Activated CD8-positive, alpha-beta T cell treated with anti-CD3 and anti-CD28 coated beads, Interleukin-2, amount 10 ng/mL, durations not matched to agents 7 days and 5 days (primary cell): ENCODE results near the gene MICAL2. TPM values are rescaled to one million over a fixed set of nuclear protein-coding genes. Genes with fewer than 3 reads are reported as not detected.

Source experiments
- ATAC-seq: fragments of 150-1000 bp; cut with Tn5 transposase; one replicate; pipeline ENCODE4 v1.10.0; 2021; ENCODE audit warnings: moderate library complexity
- CTCF ChIA-PET: fragments of 350-600 bp; sonication (Branson Sonifier 250); formaldehyde crosslinking; loops from one replicate; lab custom pipeline; 2021; ENCODE audit warnings: antibody characterized with exemption; lab: Charles Lee
- POLR2A ChIA-PET: fragments of 350-600 bp; sonication (Branson Sonifier 250); formaldehyde crosslinking; loops from one replicate; lab custom pipeline; 2021; ENCODE audit warnings: antibody characterized with exemption; lab: Charles Lee
- DNase-seq: peaks from one replicate; pipeline ENCODE4 v3.0.0-alpha.2; 2020
- H3K27ac Mint-ChIP-seq: one replicate; pipeline ENCODE4 v1.8.0; 2021; ENCODE audit warnings: mild to moderate bottlenecking, mixed read lengths
- H3K27me3 Mint-ChIP-seq: one replicate; pipeline ENCODE4 v1.8.0; 2021; ENCODE audit warnings: low read depth, mixed read lengths
- H3K36me3 Mint-ChIP-seq: one replicate; pipeline ENCODE4 v1.8.0; 2021; ENCODE audit warnings: low read depth, mixed read lengths
- H3K4me1 Mint-ChIP-seq: one replicate; pipeline ENCODE4 v1.8.0; 2021; ENCODE audit warnings: low read depth, mixed read lengths
- H3K4me3 Mint-ChIP-seq: one replicate; pipeline ENCODE4 v1.8.0; 2021; ENCODE audit warnings: mild to moderate bottlenecking, mixed read lengths
- H3K9me3 Mint-ChIP-seq: one replicate; pipeline ENCODE4 v1.8.0; 2022; ENCODE audit warnings: mixed read lengths; ENCODE audit not compliant: insufficient read depth
- total RNA-seq, 2 experiments: library from RNA; stranded (reverse); gene quantifications; one replicate each; pipeline ENCODE4 v1.2.3, GENCODE V29; 2021

Gene MICAL2
- total RNA-seq, 2 experiments from 2014 or later: 34.9 to 37.5 TPM

DNA sequence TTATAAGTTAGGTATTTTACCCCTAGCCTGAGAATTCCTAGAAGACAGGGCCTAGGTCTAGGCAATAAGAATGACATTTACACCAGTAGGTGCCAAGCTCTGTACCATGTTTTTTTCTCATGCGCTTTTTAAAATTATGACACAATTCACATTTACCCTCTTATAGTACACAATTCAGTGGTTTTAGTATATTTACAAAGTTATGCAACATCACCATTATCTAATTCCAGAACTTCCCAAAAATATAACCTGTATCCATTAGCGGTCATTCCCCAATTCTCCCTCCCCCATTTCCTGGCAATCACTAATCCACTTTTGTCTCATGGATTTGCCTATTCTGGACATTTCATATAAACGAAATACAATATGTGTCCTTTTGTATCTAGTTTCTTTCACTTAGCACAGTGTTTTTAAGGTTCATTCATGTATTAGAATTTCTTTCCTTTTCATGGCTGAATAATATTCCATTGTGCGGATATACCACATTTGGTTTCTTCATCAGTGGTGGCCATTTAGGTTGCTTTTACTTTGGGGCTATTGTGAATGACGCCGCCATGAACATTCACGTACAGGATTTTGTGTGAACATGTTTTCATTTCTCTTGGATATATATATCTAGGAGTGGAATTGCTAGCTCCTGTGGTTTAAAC is 92.4 kb downstream of the MICAL2 start:
- CTCF ChIA-PET: interaction anchor here (1.2 to 1.7 kb wide), 3 partner anchors 10 to 79 kb away, joined by 3 to 6 read pairs (median 4); no protein-coding TSS in a partner anchor
- POLR2A ChIA-PET: interaction anchor here (0.8 kb wide), 1 partner anchor 93 kb away, joined by 3 read pairs; no protein-coding TSS in a partner anchor
- H3K4me1 Mint-ChIP-seq: peaks cover 44% of the 10 kb centered on the region

DNA sequence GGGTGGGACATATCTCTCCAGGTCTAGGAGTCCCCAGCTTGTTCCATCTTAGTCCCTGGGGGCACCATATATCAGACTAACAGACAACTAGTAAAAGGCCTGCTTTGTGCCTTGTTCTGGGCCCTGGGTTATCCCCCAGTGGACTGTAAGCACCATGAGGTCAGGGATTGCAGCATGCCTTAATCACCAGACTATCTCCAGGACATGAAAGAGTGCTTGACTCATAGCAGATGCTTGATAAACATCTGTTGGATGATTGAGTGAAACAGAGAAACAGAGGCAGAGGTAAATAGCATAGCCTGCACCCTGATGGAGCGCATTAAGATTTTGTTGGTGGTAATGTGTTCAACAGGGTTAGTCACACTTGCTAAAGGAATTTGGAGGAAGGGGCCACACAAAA is 94.1 kb downstream of the MICAL2 start:
- peaks cover 58% of the 10 kb centered on the region for H3K36me3 Mint-ChIP-seq
- H3K4me3 Mint-ChIP-seq: no peak overlapping the region
- CTCF ChIA-PET: interaction anchor here (1.7 kb wide), 1 partner anchor 116 kb away, joined by 4 read pairs; no protein-coding TSS in a partner anchor
- peaks cover 32% of the 10 kb centered on the region for H3K4me1 Mint-ChIP-seq
- H3K9me3 Mint-ChIP-seq: no peaks in the 10 kb centered on the region
- no peak for DNase-seq
- no peaks in the 10 kb centered on the region for H3K27me3 Mint-ChIP-seq
- POLR2A ChIA-PET: interaction anchor here (1.3 kb wide), 1 partner anchor 117 kb away, joined by 3 read pairs; no protein-coding TSS in a partner anchor
- H3K27ac Mint-ChIP-seq: no peak overlapping the region
- ATAC-seq: no peak

More for the DNA sequence above, 92.4 kb downstream of the MICAL2 start:
- Mint-ChIP-seq H3K9me3 (no peaks in the 10 kb centered on the region), H3K27ac (no peak overlapping the region), H3K27me3 (no peaks in the 10 kb centered on the region), H3K36me3 (peaks cover 48% of the 10 kb centered on the region), H3K4me3 (no peak overlapping the region)
- DNase-seq (no peak), ATAC-seq (no peak)

DNA sequence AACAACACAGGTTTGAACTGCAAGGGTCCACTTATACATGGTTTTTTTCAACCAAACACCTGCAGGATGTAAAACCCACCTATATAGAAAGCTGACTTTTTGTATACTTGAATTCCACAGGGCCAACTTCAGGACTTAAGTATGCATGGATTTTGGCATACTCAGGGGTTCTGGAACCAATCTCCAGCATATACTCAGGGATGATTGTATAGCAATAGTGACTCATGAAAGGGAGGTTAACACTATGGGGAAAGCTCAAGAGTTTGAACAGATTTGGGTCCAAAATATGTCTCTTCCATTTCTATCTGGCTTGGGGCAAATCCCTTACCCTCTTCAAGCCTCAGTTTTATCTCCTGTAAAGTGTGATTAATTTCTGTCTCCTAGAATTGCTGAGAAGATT is 94.9 kb downstream of the MICAL2 start:
- peaks cover 25% of the 10 kb centered on the region for H3K4me1 Mint-ChIP-seq
- peaks cover 64% of the 10 kb centered on the region for H3K36me3 Mint-ChIP-seq
- H3K9me3 Mint-ChIP-seq: no peaks in the 10 kb centered on the region
- H3K4me3 Mint-ChIP-seq: no peak overlapping the region
- no peak overlapping the region for H3K27ac Mint-ChIP-seq
- DNase-seq (no peak), ATAC-seq (no peak)
- ChIA-PET POLR2A (interaction anchor here (0.8 to 1.3 kb wide), 3 partner anchors 10 to 118 kb away, joined by 3 to 4 read pairs (median 4); no protein-coding TSS in a partner anchor), CTCF (interaction anchor here (1.7 to 2.1 kb wide), 2 partner anchors 31 to 117 kb away, joined by 4 to 6 read pairs; no protein-coding TSS in a partner anchor)
- no peaks in the 10 kb centered on the region for H3K27me3 Mint-ChIP-seq

DNA sequence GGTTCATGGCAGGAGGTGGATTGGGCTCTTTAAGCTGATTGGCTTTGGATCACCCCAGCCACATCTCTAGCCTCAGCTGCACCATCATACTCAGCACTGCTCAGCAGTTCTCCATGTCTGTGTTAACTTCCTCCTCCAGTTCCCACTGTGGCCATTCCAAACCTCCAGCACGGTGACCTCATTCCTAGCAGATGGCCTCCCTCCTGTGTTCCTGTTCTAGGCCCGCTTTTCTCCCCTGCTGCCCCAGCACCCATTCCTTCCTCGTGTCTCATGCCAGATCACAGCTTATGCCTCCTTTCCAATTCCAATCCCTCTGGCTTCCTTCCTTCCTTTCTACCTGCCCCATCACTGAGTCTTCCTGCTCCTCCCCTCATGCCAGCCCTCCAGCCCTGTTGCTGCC is 96.1 kb downstream of the MICAL2 start:
- peaks cover 14% of the 10 kb centered on the region for H3K4me1 Mint-ChIP-seq
- DNase-seq: no peak
- ChIA-PET CTCF (interaction anchor here (2.1 kb wide), 1 partner anchor 30 kb away, joined by 6 read pairs; no protein-coding TSS in a partner anchor), POLR2A (interaction anchor here (0.7 kb wide), 1 partner anchor 57 kb away, joined by 3 read pairs; no protein-coding TSS in a partner anchor)
- H3K9me3 Mint-ChIP-seq: no peaks in the 10 kb centered on the region
- H3K4me3 Mint-ChIP-seq: no peak overlapping the region
- H3K36me3 Mint-ChIP-seq: peaks cover 67% of the 10 kb centered on the region
- no peak for ATAC-seq
- no peaks in the 10 kb centered on the region for H3K27me3 Mint-ChIP-seq
- no peak overlapping the region for H3K27ac Mint-ChIP-seq

DNA sequence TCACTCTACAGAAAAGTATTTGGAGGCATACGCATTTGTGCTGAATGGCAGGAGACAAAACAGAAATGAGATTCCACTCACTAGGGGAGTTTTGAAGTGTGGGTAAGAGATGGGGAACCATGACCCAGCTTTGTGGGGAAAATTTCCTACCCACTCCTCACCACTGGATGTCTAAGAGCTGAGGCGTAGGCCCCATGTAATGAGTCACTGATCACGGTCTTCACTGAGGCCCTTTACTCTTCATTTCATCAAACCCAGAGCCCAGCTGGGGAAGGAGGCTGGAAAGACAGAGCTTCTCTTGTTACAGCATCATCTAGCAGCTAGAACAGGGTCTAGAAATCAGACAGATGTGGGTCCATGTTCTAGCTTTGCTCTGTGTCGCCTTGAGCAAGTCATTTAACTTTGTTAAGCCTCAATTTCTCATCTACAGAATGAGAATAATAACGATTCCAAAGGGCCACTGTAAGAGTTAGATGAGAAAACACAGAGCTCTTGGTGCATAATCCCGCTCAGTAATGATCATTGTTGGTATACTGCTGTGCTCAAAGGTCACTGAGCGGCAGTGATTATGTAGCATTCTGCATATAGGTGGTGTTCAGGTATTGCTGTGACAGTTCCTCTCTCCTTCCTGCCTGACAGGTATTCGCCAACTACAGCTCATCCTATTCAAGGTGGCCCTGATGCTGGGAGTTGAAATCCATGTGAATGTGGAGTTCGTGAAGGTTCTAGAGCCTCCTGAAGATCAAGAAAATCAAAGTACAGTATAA is 97.2 kb downstream of the MICAL2 start:
- Mint-ChIP-seq H3K9me3 (no peaks in the 10 kb centered on the region), H3K36me3 (peaks cover 67% of the 10 kb centered on the region)

DNA sequence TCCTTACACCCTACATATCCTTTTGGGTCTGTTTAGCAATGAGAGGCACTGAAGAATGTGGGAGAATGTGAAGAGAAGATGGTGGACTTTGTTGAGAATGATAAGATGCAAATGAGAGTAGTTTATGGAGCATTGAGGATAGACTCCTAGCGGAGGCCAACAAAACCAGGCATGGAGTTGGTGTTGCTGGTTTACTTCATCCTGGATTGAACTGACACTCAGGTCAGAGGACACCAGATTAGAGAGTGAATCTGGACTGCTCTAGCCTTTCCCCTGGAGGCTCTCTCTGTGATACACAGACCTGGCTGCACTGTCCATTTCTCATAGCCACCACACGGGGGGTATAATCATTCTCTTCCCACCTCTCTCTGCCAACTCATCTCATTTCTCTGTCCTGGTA is 98.7 kb downstream of the MICAL2 start:
- H3K27ac Mint-ChIP-seq: no peak overlapping the region
- ATAC-seq: no peak

More for the DNA sequence above, 97.2 kb downstream of the MICAL2 start:
- Mint-ChIP-seq H3K27ac (no peak overlapping the region), H3K27me3 (no peaks in the 10 kb centered on the region), H3K4me3 (no peak overlapping the region), H3K4me1 (peaks cover 14% of the 10 kb centered on the region)
- ATAC-seq (no peak), DNase-seq (no peak)
- ChIA-PET CTCF (interaction anchor here (1.0 to 4.1 kb wide), 4 partner anchors 8 to 160 kb away, joined by 3 to 18 read pairs (median 3); no protein-coding TSS in a partner anchor), POLR2A (interaction anchor here (1.3 to 1.4 kb wide), 2 partner anchors 17 to 97 kb away, joined by 4 read pairs; partner anchors contain the start of gene MICAL2)

DNA sequence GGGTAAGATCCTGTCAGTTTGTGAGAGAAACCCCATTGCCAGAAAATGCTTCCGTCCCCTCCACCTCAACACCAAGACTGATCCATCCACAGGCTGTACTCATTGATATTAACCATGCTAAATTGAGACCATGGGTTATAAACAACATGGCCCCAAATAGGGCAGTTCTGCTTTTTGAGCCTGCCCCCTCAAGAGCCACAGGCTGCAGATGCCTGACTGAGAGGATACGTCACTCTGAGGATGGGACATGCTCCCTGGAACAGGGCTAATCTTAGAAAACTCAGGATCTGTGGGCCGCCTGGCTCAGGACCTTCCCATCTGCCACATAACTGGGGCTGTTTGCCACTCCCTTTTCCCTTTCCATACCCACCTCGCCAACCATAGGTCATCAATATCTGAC is 99.8 kb downstream of the MICAL2 start:
- Mint-ChIP-seq H3K27ac (no peak overlapping the region), H3K27me3 (no peaks in the 10 kb centered on the region), H3K4me1 (peaks cover 19% of the 10 kb centered on the region), H3K36me3 (peaks cover 66% of the 10 kb centered on the region), H3K9me3 (no peaks in the 10 kb centered on the region), H3K4me3 (no peak overlapping the region)
- ChIA-PET POLR2A (no interaction called here), CTCF (interaction anchor here (4.1 kb wide), 1 partner anchor 14 kb away, joined by 18 read pairs; no protein-coding TSS in a partner anchor)
- DNase-seq (no peak), ATAC-seq (no peak)

More for the DNA sequence above, 98.7 kb downstream of the MICAL2 start:
- ChIA-PET POLR2A (no interaction called here), CTCF (interaction anchor here (0.6 to 4.1 kb wide), 2 partner anchors 15 to 19 kb away, joined by 3 to 18 read pairs; no protein-coding TSS in a partner anchor)
- H3K9me3 Mint-ChIP-seq: no peaks in the 10 kb centered on the region
- no peak for DNase-seq
- H3K27me3 Mint-ChIP-seq: no peaks in the 10 kb centered on the region
- no peak overlapping the region for H3K4me3 Mint-ChIP-seq
- peaks cover 69% of the 10 kb centered on the region for H3K36me3 Mint-ChIP-seq
- peaks cover 14% of the 10 kb centered on the region for H3K4me1 Mint-ChIP-seq

DNA sequence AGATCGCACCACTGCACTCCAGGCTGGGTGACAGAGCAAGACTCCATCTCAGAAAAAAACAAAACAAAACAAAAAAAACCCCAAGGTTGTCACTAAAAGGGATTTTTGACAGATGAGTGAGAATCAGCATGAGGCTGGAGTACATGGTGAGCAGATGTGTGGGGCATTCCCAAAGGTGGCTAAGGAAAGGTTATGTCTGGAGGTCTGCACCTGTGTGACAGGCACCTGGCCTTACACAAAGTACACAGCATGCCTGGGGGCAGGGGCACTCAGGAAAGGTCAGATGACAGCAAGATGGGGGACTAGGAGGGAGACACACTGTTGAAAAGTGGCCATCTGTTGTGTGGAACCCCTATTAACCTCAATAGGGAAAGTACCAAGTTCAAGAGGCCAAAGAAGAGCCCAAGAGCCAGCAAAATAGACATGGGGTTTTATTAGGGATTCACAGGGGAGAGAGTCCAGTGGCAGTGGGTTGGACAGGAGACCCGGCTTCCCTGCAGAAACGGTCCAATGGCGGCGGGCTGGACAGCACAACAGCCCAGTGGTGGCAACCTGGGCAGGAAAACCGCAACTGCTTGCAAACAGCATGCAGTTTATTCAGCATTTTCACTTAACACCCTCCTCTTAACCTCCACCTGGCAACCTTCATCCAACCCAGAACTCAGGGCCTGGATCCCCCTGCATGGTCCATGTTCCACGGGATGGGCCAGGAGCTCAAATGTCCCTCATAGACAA is 101.1 kb downstream of the MICAL2 start:
- peaks cover 29% of the 10 kb centered on the region for H3K4me1 Mint-ChIP-seq
- ATAC-seq: no peak
- H3K36me3 Mint-ChIP-seq: peaks cover 66% of the 10 kb centered on the region
- POLR2A ChIA-PET: interaction anchor here (1.5 kb wide), 1 partner anchor 12 kb away, joined by 5 read pairs; no protein-coding TSS in a partner anchor
- CTCF ChIA-PET: interaction anchor here (1.1 to 1.4 kb wide), 2 partner anchors 9 to 158 kb away, joined by 3 to 4 read pairs; no protein-coding TSS in a partner anchor
- no peaks in the 10 kb centered on the region for H3K27me3 Mint-ChIP-seq
- no peak overlapping the region for H3K27ac Mint-ChIP-seq
- DNase-seq: no peak
- no peaks in the 10 kb centered on the region for H3K9me3 Mint-ChIP-seq
- no peak overlapping the region for H3K4me3 Mint-ChIP-seq

DNA sequence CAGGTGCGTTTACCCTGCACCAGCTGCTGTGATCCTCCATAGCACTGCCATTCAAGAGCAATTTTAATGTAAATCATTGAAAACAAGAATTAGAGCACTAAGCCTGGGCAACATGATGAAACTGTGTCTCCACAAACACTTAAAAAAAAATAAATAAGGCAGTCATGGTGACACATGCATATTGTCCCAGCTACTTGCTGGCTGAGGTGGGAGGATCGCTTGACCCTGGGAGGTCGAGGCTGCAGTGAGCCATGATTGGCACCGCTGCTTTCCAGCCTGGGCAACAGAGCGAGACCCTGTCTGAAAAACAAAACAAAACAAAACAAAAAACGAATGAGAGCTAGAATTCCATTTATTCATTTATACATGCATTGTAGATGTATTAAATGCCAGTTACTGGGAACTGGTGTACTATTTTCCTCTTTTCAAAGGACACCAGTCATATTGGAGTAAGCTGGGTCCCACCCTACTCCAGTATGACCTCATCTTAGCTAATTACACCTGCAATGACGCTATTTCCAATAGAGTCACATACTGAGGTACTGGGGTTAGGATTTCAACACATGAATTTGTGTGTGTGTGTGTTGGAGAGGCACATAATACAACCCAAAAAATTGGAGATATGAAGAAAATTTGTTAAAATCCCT is 101.9 kb downstream of the MICAL2 start:
- ATAC-seq: no peak
- Mint-ChIP-seq H3K4me3 (no peak overlapping the region), H3K36me3 (peaks cover 59% of the 10 kb centered on the region), H3K9me3 (no peaks in the 10 kb centered on the region), H3K27me3 (no peaks in the 10 kb centered on the region), H3K27ac (no peak overlapping the region), H3K4me1 (peaks cover 30% of the 10 kb centered on the region)
- ChIA-PET CTCF (interaction anchor here (1.1 to 1.4 kb wide), 3 partner anchors 8 to 158 kb away, joined by 3 to 4 read pairs (median 3); no protein-coding TSS in a partner anchor), POLR2A (interaction anchor here (1.5 kb wide), 1 partner anchor 11 kb away, joined by 5 read pairs; no protein-coding TSS in a partner anchor)
- no peak for DNase-seq

DNA sequence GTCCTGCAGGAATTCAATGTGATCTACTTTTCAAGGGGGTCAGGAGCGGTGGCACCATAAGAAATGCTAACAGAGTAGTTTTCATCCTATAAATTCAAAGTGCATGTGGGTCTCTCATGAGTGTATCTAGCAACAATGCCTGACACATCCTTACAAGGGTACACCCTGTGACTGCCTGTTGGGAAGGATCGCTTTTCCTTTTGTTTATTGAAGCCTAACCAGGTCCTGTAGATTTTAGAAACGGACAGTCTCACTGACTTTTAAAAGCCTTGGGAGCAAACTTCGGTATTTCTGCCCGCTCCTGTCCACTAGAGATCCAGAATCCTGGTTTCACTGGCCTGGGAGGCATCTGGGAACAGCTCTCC is 102.4 kb downstream of the MICAL2 start:
- Mint-ChIP-seq H3K4me1 (peaks cover 29% of the 10 kb centered on the region), H3K36me3 (peaks cover 56% of the 10 kb centered on the region), H3K9me3 (no peaks in the 10 kb centered on the region), H3K4me3 (no peak overlapping the region), H3K27ac (no peak overlapping the region), H3K27me3 (no peaks in the 10 kb centered on the region)
- DNase-seq: no peak
- CTCF ChIA-PET: interaction anchor here (1.1 to 1.4 kb wide), 3 partner anchors 8 to 159 kb away, joined by 3 to 4 read pairs (median 3); no protein-coding TSS in a partner anchor
- ATAC-seq: no peak
- POLR2A ChIA-PET: interaction anchor here (1.5 kb wide), 1 partner anchor 11 kb away, joined by 5 read pairs; no protein-coding TSS in a partner anchor
